Neural crest cell (in vitro differentiated cells): ENCODE results near the gene USP15. TPM values are rescaled to one million over a fixed set of nuclear protein-coding genes. Genes with fewer than 3 reads are reported as not detected.

Source experiments
- DNase-seq: peaks from one replicate; pipeline ENCODE4 v3.0.0; 2021; ENCODE audit warnings: low read depth, mixed read lengths, low spot score
- H3K27ac Mint-ChIP-seq: one replicate; pipeline ENCODE4 v1.8.0; 2021; ENCODE audit warnings: mild to moderate bottlenecking, mixed read lengths; ENCODE audit not compliant: unreplicated experiment
- H3K27me3 Mint-ChIP-seq: 2 replicates; pipeline ENCODE4 v1.8.0; 2021; ENCODE audit warnings: low read depth, mild to moderate bottlenecking, mixed read lengths
- H3K36me3 Mint-ChIP-seq: 2 replicates; pipeline ENCODE4 v1.8.0; 2021; ENCODE audit warnings: low read depth, mild to moderate bottlenecking, mixed read lengths
- H3K4me1 Mint-ChIP-seq: 2 replicates; pipeline ENCODE4 v1.8.0; 2021; ENCODE audit warnings: mixed read lengths
- H3K4me3 Mint-ChIP-seq: one replicate; pipeline ENCODE4 v1.8.0; 2021; ENCODE audit warnings: mild to moderate bottlenecking, mixed read lengths
- H3K9me3 Mint-ChIP-seq: 2 replicates; pipeline ENCODE4 v1.8.0; 2021; ENCODE audit warnings: mixed read lengths
- CTCF ChIP-seq: fragments of 200-600 bp; sonication (generic); conservative IDR thresholded peaks from 2 replicates; pipeline ENCODE4 v1.5.0; 2021; ENCODE audit warnings: antibody characterized with exemption, mild to moderate bottlenecking
- total RNA-seq: library from RNA; stranded (reverse); gene quantifications from 2 replicates; pipeline ENCODE4 v1.2.1, GENCODE V29; 2021

The USP15 gene
- total RNA-seq, 1 donor from 2014 or later, result 39.6 TPM

- no peak for DNase-seq
- H3K27me3 Mint-ChIP-seq, result no peaks in the 10 kb centered on the region
- no peak overlapping the region for H3K27ac Mint-ChIP-seq
- no peaks in the 10 kb centered on the region for H3K4me1 Mint-ChIP-seq
- H3K9me3 Mint-ChIP-seq, result no peaks in the 10 kb centered on the region
- TF ChIP-seq CTCF, result no peak
- H3K4me3 Mint-ChIP-seq, result no peak overlapping the region
- H3K36me3 Mint-ChIP-seq, result peaks cover 22% of the 10 kb centered on the region
These were observed 58.9 kb downstream of the USP15 start for GRCh38 chr12:62319058-62319457.

GRCh38 chr12:62320054-62320453 is 59.9 kb downstream of the USP15 start:
- H3K4me3 Mint-ChIP-seq, result no peak overlapping the region
- TF ChIP-seq CTCF, result no peak
- no peak overlapping the region for H3K27ac Mint-ChIP-seq
- H3K4me1 Mint-ChIP-seq, result no peaks in the 10 kb centered on the region
- no peak for DNase-seq
- peaks cover 22% of the 10 kb centered on the region for H3K36me3 Mint-ChIP-seq
- H3K27me3 Mint-ChIP-seq, result no peaks in the 10 kb centered on the region
- no peaks in the 10 kb centered on the region for H3K9me3 Mint-ChIP-seq

GRCh38 chr12:62323386-62323785 is 63.2 kb downstream of the USP15 start:
- no peak for TF ChIP-seq CTCF
- Mint-ChIP-seq H3K4me3 (no peak overlapping the region), H3K4me1 (no peaks in the 10 kb centered on the region), H3K36me3 (peaks cover 15% of the 10 kb centered on the region), H3K27me3 (no peaks in the 10 kb centered on the region), H3K27ac (no peak overlapping the region), H3K9me3 (no peaks in the 10 kb centered on the region)
- no peak for DNase-seq

- Mint-ChIP-seq H3K27me3 (no peaks in the 10 kb centered on the region), H3K9me3 (no peaks in the 10 kb centered on the region), H3K36me3 (no peaks in the 10 kb centered on the region), H3K27ac (no peak overlapping the region), H3K4me1 (no peaks in the 10 kb centered on the region), H3K4me3 (no peak overlapping the region)
- no peak for TF ChIP-seq CTCF
- DNase-seq, result no peak
These were observed 68.2 kb downstream of the USP15 start for GRCh38 chr12:62328296-62328921.

- H3K27me3 Mint-ChIP-seq, result no peaks in the 10 kb centered on the region
- no peaks in the 10 kb centered on the region for H3K9me3 Mint-ChIP-seq
- TF ChIP-seq CTCF, result no peak
- H3K4me1 Mint-ChIP-seq, result no peaks in the 10 kb centered on the region
- H3K4me3 Mint-ChIP-seq, result no peak overlapping the region
- no peak for DNase-seq
- peaks cover 2% of the 10 kb centered on the region for H3K36me3 Mint-ChIP-seq
- no peak overlapping the region for H3K27ac Mint-ChIP-seq
These were observed 71.1 kb downstream of the USP15 start for GRCh38 chr12:62331306-62331705.
